ENCODE measurements around the gene IL9R. TPM values are rescaled to one million over a fixed set of nuclear protein-coding genes. Genes with fewer than 3 reads are reported as not detected.

Gene IL9R
- total and polyA plus RNA-seq, 10 of the 15 experiments (the other 5 are each of a cell fraction or from before 2014, with no cell fraction given): 0.47 to 5.9 (median 2.4) TPM

DNA sequence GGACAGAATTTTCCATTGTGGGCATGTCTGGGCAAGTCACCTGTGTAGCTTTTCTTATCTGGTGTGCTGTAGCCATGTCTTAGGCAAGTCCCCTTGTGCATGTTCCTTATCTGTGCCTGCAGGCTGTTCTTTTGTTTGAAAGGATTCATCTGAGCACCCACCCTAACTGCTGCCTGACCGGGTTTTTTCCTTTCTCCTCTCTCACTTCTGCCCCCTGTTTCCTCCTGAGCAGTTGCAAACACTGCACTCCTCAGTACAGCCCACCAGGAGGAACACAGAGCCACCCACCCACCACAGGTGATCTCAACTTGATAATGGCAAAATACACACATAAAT, 29.2 kb upstream of the IL9R start:
- no peak overlapping the region for H3K27ac ChIP-seq (ENCODE audit: control insufficient read depth, insufficient read depth)
- H3K36me3 ChIP-seq (ENCODE audit: control insufficient read depth in 2 of 2, insufficient read depth in 2 of 2, low read length in 1 of 2): no peaks in the 10 kb centered on the region
- ChIA-PET RAD21 (ENCODE audit: unreplicated experiment) (no interaction called here), CTCF (no interaction called here), POLR2A (no interaction called here), SMC1A (ENCODE audit: uncharacterized antibody, unreplicated experiment) (no interaction called here)
- no peak overlapping the region for H3K4me3 ChIP-seq
- in situ Hi-C loops (cut with MboI): no loop called here
- H3K4me2 ChIP-seq (ENCODE audit: control insufficient read depth, insufficient read depth): no peak overlapping the region
- H2AFZ ChIP-seq (ENCODE audit: control insufficient read depth, low read depth, low read length): no peak overlapping the region
- ATAC-seq (no peak), FAIRE-seq (no peak), DNase-seq (ENCODE audit: low read depth, low spot score) (no peak)
- intact Hi-C loops (cut with micrococcal nuclease; ENCODE audit: unreplicated experiment): no loop called here
- no peaks in the 10 kb centered on the region for H4K20me1 ChIP-seq (ENCODE audit: control insufficient read depth, insufficient read depth)
- H3K9ac ChIP-seq (ENCODE audit: control insufficient read depth, insufficient read depth, low read length): no peak overlapping the region
- TF ChIP-seq SMARCA5 (IDR thresholded peaks at IDR 0.05) (no peak), RBBP5 (conservative IDR thresholded peaks at IDR 0.05) (no peak), KLF5 (IDR thresholded peaks at IDR 0.05; ENCODE audit: partially characterized antibody) (no peak), CHD1 (IDR thresholded peaks at IDR 0.05; ENCODE audit: low read depth, low read length) (no peak), RFX5 (IDR thresholded peaks at IDR 0.05; ENCODE audit: low read depth, low read length) (no peak), ZNF622 (IDR thresholded peaks at IDR 0.05) (no peak), HDAC2 (IDR thresholded peaks at IDR 0.05) (no peak), SMAD1 (IDR thresholded peaks at IDR 0.05; ENCODE audit: low read depth, partially characterized antibody) (no peak), RB1 (IDR thresholded peaks at IDR 0.05; ENCODE audit: borderline replicate concordance) (no peak), TCF12 (IDR thresholded peaks at IDR 0.05; ENCODE audit: low read depth, low read length) (no peak), ESRRA (IDR thresholded peaks at IDR 0.05; ENCODE audit: low read length) (no peak), NR2F1 (conservative IDR thresholded peaks at IDR 0.05) (no peak), ZSCAN29 (IDR thresholded peaks at IDR 0.05) (no peak)
- TF ChIP-seq, protein P1, sequence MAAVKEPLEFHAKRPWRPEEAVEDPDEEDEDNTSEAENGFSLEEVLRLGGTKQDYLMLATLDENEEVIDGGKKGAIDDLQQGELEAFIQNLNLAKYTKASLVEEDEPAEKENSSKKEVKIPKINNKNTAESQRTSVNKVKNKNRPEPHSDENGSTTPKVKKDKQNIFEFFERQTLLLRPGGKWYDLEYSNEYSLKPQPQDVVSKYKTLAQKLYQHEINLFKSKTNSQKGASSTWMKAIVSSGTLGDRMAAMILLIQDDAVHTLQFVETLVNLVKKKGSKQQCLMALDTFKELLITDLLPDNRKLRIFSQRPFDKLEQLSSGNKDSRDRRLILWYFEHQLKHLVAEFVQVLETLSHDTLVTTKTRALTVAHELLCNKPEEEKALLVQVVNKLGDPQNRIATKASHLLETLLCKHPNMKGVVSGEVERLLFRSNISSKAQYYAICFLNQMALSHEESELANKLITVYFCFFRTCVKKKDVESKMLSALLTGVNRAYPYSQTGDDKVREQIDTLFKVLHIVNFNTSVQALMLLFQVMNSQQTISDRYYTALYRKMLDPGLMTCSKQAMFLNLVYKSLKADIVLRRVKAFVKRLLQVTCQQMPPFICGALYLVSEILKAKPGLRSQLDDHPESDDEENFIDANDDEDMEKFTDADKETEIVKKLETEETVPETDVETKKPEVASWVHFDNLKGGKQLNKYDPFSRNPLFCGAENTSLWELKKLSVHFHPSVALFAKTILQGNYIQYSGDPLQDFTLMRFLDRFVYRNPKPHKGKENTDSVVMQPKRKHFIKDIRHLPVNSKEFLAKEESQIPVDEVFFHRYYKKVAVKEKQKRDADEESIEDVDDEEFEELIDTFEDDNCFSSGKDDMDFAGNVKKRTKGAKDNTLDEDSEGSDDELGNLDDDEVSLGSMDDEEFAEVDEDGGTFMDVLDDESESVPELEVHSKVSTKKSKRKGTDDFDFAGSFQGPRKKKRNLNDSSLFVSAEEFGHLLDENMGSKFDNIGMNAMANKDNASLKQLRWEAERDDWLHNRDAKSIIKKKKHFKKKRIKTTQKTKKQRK (IDR thresholded peaks at IDR 0.05; ENCODE audit: low read depth, low read length): no peak
- TF ChIP-seq, protein P2, sequence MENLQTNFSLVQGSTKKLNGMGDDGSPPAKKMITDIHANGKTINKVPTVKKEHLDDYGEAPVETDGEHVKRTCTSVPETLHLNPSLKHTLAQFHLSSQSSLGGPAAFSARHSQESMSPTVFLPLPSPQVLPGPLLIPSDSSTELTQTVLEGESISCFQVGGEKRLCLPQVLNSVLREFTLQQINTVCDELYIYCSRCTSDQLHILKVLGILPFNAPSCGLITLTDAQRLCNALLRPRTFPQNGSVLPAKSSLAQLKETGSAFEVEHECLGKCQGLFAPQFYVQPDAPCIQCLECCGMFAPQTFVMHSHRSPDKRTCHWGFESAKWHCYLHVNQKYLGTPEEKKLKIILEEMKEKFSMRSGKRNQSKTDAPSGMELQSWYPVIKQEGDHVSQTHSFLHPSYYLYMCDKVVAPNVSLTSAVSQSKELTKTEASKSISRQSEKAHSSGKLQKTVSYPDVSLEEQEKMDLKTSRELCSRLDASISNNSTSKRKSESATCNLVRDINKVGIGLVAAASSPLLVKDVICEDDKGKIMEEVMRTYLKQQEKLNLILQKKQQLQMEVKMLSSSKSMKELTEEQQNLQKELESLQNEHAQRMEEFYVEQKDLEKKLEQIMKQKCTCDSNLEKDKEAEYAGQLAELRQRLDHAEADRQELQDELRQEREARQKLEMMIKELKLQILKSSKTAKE (IDR thresholded peaks at IDR 0.05; ENCODE audit: low read depth, poor library complexity, severe bottlenecking): no peak
- TF ChIP-seq, protein P3, sequence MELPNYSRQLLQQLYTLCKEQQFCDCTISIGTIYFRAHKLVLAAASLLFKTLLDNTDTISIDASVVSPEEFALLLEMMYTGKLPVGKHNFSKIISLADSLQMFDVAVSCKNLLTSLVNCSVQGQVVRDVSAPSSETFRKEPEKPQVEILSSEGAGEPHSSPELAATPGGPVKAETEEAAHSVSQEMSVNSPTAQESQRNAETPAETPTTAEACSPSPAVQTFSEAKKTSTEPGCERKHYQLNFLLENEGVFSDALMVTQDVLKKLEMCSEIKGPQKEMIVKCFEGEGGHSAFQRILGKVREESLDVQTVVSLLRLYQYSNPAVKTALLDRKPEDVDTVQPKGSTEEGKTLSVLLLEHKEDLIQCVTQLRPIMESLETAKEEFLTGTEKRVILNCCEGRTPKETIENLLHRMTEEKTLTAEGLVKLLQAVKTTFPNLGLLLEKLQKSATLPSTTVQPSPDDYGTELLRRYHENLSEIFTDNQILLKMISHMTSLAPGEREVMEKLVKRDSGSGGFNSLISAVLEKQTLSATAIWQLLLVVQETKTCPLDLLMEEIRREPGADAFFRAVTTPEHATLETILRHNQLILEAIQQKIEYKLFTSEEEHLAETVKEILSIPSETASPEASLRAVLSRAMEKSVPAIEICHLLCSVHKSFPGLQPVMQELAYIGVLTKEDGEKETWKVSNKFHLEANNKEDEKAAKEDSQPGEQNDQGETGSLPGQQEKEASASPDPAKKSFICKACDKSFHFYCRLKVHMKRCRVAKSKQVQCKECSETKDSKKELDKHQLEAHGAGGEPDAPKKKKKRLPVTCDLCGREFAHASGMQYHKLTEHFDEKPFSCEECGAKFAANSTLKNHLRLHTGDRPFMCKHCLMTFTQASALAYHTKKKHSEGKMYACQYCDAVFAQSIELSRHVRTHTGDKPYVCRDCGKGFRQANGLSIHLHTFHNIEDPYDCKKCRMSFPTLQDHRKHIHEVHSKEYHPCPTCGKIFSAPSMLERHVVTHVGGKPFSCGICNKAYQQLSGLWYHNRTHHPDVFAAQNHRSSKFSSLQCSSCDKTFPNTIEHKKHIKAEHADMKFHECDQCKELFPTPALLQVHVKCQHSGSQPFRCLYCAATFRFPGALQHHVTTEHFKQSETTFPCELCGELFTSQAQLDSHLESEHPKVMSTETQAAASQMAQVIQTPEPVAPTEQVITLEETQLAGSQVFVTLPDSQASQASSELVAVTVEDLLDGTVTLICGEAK (IDR thresholded peaks at IDR 0.05; ENCODE audit: borderline replicate concordance): no peak
- TF ChIP-seq, protein P4, sequence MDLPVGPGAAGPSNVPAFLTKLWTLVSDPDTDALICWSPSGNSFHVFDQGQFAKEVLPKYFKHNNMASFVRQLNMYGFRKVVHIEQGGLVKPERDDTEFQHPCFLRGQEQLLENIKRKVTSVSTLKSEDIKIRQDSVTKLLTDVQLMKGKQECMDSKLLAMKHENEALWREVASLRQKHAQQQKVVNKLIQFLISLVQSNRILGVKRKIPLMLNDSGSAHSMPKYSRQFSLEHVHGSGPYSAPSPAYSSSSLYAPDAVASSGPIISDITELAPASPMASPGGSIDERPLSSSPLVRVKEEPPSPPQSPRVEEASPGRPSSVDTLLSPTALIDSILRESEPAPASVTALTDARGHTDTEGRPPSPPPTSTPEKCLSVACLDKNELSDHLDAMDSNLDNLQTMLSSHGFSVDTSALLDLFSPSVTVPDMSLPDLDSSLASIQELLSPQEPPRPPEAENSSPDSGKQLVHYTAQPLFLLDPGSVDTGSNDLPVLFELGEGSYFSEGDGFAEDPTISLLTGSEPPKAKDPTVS (IDR thresholded peaks at IDR 0.05; ENCODE audit: low read depth, low read length): no peak
- H3K4me1 ChIP-seq (ENCODE audit: control insufficient read depth, insufficient read depth, low read length): no peaks in the 10 kb centered on the region
- peaks cover 3% of the 10 kb centered on the region; the same call in 1 of the 3 replicates for H3K9me3 ChIP-seq (replicated peaks; ENCODE audit: control insufficient read depth, insufficient read depth, low read length)
- WGBS (ENCODE audit: insufficient coverage, insufficient replicate concordance, low lambda C conversion rate, missing lambda C conversion rate): 0% methylated on average over 1 of the region's 1 CpG
- no peaks in the 10 kb centered on the region for H3K27me3 ChIP-seq (replicated peaks in 1 of 2; ENCODE audit: control insufficient read depth in 2 of 2, insufficient read depth in 2 of 2, low read length in 1 of 2)
- no peaks in the 10 kb centered on the region for H3K79me2 ChIP-seq (ENCODE audit: control insufficient read depth, insufficient read depth, low read length)
- BruUV-seq (replicated peaks): no TSS peak

All from GM12878 (cell line).